Right forelimb (tissue), 1 donor: Measurements from ENCODE around the gene RAD51B.
A peak's percentile ranks its signal among the peaks of the same experiment; 100 is the strongest.
"Not testable (repeated sequence)": the region's sequence is repeated elsewhere in the genome, so short reads cannot be mapped to it uniquely, and the experiment has no call there.

Source experiments
- DNase-seq: peaks from one replicate; pipeline ENCODE4 v3.0.0-alpha.2; 2018

The RAD51B gene

DNA sequence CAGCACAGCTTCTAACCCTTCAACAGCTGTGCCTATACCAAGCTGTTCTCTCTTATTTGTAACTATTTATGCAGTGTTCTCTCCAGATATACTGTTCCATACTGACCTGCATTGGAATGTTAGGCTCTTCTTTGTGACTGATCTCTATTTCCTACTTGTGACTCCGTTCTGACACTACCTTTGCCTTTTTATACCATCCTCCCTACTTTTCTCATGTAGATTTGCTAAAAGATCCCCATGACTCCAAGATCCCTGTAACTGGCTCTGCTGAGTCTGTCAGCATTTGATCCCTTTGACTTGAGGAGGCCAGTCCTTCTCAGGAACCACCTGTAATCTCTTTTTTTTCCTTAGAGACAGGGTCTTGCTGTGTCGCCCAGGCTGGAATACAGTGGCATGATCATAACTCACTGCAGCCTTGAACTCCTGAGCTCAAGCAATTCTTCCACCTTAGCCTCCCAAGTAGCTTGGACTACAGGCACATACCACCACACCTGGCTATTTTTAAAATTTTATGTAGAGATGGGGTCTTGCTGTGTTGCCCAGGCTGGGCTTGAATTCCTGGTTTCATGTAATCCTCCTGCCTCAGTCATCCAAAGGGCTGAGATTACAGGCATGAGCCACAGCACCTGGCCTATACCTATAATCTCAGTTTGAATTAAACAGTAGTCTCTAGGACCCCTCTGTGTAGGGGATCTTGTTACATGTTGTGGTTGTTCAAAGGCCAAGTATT, 605.0 kb downstream of the RAD51B start:
- DNase-seq = no peak

DNA sequence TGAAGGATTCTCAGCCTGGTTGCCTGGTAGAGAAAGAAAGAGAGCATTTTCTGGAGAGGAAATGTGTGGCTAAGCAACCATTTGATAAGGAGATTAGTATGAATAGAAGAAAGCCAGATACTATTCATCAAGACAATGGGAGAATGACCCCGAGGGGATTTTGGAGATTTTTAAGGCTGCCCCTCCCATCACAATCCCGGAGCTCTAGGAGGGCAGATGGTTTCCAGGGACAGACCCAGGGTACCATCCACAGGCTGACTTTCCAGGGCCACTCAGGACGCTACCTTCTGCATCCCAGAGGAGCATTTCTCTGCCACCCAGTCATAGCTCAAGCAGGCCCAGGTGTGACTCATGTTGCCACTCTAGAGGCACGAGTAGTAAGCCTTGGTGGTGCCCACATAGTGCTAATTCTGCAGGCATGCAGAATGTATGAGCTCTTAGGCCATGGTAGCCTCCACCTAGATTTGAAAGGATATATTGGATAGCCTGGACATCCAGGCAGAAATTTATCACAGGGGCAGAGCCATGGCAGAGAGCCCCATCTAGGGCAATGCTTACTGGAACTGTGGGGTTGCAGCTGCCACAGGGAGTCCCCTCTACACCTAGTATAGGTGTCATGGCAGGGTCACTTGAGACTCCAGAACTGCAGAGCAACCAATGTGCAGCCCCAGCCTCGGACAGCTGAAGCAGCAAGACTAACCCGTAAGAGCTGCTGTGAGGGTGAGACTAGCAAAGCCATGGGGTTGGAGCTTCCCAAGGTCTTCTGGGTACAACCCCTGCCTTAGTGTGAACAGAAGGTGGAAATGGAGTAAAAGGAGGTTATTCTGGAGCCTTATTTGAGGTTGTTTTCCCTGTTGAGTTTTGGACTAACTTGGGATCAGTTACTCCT, 607.3 kb downstream of the RAD51B start:
- no peak for DNase-seq

DNA sequence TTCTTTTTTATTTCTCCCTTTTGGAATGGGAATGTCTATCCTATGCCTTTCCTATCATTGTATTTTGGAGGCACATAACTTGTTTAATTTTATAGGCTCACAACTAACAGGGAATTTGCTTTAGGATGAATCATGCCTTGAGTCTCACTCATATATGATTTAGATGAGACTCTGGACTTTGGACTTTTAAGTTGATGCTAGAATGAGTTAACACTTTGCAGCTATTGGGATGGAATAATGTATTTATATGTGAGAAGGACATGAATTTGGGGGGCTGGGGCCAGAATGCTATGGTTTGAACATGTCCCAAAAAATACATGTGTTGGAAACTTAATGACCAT, 607.9 kb downstream of the RAD51B start:
- no peak for DNase-seq

DNA sequence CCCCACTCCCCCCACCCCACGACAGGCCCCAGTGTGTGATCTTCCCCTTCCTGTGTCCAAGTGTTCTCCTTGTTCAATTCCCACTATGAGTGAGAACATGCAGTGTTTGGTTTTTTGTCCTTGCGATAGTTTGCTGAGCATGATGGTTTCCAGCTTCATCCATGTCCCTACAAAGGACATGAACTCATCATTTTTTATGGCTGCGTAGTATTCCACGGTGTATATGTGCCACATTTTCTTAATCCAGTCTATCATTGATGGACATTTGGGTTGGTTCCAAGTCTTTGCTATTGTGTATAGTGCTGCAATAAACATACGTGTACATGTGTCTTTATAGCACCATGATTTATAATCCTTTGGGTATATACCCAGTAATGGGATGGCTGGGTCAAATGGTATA, 609.3 kb downstream of the RAD51B start:
- not testable (repeated sequence) for DNase-seq

DNA sequence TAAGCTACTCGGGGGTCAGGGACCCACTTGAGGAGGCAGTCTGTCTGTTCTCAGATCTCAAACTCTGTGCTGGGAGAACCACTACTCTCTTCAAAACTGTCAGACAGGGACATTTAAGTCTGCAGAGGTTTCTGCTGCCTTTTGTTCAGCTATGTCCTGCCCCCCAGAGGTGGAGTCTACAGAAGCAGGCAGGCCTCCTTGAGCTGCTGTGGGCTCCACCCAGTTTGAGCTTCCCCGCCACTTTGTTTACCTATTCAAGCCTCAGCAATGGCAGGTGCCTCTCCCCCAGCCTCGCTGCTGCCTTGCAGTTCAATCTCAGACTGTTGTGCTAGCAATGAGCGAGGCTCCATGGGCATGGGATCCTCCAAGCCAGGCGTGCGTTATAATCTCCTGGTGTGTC, 614.6 kb downstream of the RAD51B start:
- DNase-seq = not testable (repeated sequence)

DNA sequence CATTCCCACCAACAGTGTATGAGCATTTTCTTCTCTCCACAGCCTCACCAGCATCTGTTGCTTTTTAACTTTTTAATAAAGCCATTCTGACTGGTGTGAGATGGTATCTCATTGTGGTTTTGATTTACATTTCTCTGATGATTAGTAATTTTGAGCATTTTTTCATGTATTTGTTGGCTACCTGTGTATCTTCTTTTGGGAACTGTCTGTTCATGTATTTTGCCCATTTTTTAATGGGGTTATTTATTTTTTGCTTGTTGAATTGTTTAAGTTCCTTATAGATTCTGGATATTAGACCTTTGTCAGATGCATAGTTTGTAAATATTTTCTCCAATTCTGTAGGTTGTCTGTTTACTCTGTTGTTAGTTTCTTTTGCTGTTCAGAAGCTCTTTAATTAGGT, 616.1 kb downstream of the RAD51B start:
- not testable (repeated sequence) for DNase-seq

DNA sequence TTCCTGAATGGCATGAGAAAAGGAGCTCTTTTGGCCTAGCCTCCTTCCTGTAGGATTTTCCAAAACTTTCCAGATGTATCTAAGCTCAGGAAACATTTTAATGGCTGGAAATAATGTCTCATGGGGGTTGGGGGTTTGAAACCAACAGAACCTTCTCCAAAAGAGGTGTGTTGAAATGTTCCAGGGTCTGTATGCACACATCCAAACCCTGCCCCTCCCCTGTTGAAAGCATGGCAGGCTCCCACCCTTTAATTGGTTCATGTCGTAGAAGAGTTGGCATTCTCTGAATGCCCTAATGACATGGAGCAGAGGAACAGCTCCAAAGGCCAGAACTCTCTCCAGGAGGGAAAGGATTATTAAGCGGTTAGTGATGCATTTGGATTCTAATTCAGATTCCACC, 620.1 kb downstream of the RAD51B start:
- DNase-seq = peak; percentile 50

DNA sequence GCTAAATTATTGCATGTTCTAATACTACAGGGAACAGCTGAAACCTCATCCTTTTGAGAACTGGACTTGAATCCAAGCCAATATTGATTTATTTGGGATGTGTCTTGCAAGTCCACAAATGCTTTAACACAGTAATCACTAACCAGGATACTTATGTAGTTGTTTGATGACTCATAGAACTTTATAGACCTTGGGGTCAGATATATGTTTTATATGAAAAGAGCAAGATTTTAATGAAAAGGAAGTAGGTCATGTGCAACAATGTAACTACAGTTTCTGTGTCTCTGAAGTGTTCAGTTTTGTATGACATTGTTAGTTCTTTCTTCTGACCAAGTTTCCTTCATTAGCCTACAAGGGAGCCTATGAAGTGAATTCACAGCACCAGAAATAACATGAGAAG, 621.2 kb downstream of the RAD51B start:
- no peak for DNase-seq

DNA sequence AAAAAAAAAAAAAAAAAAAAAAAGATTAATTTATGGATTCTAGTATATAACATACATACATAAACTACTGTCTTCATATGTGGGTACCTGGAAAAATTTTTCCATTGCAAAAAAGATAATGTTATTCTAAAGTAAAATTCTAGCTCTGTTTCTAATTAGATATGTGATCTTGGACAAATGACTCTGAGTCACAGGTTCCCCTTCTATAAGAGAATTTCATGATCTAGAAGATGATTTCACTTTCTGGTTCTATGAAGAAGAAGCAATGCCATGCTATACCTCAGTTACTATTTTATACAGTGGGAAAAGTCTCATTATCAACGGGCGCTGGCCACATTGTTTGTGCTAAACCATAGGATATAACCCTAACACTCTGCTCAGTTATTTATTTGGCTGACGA, 622.0 kb downstream of the RAD51B start:
- no peak for DNase-seq

DNA sequence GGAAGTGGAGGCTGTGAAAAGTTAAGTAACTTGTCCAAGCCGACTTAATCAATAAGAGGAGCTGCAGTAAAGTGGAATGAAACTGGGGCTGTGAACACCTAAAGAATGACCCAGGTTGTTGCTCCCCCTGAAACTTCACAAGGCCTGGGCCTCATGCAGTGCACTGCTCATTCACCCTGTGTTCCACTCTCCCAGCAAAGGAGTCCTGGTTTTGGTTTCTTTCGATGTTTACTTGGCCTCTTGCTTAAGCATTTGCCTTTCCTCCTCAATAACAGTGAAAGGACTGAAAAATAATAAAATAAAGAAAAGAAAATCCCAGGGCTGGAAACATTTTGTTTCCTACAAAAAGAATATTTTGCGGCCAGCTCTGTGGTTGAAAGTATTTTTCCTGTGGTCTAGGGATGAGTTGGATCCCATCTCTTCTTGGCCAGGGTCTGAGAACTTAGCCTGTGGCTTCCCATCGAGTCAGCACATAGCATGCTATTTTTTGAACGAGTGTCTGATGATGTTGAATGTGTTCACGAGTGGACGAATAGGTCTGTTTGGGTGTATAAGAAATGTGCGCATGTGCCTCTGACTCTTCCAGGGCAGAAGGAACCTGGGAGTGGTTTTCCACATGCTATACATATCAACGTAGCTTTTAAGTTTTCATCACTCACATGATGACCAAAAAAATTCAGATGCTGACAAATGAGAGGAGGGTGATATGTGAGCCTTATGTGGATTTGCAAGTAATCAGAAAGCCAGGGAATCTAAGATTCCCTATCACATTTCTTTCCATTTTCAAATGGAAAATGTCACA, 623.5 kb downstream of the RAD51B start:
- DNase-seq = no peak

DNA sequence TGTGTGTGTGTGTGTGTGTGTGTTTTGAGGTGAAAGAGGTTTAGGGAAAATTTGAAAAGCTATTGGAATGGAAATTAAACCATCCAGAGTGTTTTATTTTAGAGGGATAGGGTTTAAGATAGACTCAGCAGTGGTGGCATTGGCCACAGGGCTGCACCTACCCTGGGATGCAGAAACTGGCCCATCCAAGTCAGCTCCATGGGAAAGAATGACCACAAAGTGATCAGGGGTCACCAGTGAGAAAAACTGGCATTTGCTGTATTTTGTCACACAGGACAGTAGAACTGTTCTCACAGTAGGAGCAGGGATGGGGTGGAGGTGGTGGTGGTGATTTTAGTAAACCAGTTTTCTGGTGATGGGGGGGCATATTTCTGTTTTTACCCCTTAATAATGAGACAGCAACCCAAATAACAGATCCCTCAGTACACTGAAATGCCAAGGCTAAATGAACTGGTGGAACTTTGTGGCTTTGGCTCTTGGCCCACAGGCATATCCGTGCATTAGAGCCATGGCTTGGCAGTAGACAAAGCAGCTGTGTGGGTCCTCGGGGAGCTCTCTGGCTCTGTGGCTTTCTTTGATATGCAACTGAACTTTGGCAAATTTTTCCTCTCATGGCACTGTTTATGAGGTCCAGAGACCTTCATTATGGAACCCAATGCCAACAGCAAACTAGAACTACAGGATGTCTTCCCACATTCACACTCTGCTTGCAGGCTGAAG, 625.0 kb downstream of the RAD51B start:
- peak; percentile 78 for DNase-seq

DNA sequence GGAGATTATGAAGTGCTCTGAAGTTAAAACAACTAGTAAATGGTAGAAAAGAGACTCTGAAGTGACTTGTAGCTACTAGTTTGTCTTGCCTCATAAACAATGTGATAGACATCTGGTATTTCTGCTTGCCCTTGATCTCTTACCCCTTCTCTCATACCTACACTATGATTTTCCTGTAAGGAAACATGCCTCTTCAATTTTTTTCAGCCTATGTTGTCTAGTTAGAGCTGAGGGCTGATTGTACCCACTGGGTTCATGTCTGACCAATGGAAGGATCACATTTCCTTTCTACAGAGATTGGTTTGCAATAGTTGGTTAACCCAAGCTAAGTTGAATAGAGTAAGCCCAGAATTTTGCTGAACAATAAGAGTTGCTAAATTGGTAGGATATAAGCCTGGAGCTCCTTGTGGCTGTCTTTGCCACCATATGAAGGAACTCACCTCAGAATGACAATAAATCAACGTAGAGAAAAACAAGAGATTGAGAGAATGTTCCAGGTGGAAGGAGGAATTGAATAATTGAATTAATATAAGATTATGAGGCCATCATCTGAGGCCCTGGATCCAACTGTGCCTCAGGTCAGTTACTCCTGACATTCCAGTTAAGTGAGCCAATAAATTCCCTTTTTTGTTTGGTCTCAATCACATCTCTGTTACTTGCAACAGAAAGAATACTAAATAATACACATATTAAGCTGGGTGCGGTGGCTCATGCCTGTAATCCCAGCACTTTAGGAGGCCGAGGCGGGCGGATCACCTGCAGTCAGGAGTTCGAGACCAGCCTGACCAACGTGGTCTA, 626.9 kb downstream of the RAD51B start:
- DNase-seq = no peak

DNA sequence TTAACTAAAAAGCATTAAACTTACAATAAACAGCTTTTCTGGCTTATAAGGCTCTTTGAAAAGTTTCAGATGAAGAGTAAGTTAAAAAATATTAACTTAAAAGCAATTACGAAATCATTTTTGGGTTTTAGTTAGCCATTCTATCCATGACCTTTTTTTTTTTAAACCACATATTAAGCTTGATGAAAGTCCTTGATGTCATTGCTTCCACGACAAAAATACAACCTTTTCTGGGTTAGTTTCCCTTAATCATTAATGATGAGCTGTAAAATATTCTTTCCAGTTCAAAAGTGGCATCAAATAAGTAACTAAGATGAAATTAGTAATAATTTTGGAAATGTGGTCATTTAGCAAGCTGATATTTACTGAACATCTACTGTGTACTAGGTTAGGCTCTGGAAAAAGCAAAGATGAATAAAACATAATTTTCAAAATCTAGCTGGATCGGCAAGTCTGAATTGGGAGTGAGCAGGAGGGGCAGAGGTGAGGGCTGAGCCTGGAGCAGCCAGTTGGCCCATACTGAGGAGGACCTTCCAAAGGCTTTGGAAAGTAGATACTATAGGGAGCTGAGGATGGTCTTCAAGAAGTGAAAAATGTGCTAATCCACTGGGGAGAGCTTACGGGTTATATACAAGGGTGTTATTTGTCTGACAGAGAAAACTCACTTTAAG, 628.1 kb downstream of the RAD51B start:
- DNase-seq = no peak

DNA sequence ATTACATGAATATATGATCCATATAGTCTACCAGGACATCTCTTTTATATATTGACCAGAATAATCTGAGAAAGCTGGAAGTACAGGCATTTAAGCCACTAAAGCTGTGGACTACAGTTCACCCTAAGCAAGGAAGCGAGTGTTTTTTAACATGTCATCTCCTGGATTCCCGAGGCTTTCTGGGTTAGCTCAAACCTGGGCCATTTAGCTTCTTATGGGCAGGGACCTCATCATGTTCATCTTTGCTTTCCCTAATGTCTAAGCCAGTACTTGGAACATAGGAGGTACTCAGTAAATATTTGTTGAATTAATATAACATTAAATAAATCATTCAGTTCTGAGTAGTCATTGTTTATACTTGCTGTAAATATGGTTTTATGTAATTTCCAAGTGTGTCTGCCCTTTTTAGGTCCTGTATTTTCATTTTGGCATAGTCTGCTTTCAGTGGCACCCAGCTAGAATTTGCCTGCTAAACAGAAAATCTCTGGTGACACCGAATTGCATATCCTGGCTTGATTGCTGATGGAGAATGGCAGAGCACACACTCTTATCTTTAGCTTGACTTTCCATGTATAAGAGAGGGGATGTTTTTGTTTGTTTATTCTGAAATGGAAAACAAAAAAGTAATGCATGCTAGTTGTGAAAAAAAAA, 628.8 kb downstream of the RAD51B start:
- no peak for DNase-seq

DNA sequence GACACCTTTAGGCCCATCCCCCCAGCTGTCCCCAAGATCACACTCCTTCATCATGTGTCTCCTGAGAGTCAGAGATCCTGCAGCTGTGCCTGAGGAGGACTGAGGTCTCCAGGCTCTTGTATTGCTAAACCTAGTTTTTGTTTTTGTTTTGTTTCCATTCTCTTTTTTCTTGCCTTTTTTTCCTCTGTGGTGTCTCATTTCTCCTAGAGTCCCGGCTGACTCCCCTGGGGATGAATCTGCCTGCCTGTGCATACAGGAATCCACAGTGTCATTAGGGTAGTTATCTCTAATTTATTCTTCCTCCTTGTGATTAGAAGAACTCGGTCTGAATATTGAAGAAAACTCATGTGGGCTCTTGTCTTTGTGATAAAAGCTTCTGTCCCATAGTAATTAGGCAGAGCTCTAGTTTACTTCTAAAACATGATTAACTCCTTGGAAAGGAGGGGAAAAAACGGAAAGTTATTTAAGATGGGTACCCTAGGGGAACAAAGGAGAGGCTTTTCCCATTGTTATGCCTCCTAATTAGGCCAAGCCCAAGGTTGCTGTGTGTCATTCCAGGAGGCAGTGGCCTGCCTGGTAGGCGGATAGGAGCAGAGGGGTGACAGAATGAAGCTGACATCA, 630.1 kb downstream of the RAD51B start:
- DNase-seq = no peak

DNA sequence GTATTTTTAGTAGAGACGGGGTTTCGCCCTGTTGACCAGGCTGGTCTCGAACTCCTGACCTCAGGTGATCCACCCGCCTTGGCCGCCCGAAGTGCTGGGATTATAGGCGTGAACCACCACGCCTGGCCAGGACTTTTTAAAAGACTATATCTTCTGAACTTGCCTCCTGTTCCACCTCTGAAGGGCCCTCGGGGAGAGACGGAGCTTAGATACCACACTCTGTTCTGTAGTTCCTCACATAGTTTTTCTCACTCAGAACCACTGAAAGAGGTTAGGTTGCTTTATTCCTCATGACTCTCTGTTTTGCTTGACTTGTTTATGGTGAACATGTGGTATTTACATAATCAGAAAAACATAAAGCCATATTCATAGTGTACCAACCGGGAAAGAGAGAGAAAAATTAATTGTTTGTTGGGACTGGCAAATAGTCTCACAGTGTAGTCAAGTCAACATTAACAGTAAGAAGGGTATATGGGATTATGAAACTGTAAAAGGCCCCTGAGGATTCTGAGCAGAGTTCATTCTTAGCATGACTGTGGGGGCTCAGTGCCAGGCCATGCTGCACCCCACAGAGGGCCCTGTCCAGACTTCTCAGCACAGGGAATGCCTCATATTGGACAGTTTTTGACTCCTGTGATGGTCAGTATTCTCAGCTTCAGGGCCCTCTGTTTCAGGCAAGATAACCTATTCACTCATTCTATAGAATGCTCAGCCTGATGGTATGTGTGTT, 631.0 kb downstream of the RAD51B start:
- DNase-seq = no peak

DNA sequence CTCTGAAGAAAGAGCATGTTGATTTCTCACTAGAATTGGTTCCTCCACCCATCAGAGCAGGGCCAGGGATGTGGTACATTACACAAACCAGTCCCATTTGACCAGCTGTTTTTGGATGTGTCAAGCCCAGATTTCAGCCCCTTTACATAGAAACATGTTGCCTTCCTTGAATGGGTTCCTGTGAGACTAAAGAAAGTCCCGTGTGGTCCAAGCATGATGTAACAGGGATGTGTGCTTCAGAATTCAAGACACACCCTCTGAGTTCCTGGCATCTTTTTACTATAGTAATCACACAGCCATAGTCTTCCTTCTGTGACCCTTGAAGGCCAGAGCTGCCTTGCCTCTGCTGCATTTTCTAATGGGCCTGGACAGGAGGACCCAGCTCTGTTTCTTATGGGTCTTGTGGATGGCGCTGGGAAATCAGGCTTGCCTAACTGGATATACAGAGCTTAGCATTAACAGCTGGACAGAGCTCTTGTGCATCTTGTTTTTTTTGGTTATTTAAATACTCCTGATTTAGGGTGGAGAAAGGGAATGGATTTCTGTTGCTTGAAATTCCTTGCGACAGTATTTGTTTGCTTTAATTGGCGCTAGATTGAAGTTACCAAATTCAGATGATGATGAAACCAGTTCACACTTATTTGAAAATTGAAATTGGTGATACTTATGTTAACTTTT, 632.3 kb downstream of the RAD51B start:
- DNase-seq = no peak

DNA sequence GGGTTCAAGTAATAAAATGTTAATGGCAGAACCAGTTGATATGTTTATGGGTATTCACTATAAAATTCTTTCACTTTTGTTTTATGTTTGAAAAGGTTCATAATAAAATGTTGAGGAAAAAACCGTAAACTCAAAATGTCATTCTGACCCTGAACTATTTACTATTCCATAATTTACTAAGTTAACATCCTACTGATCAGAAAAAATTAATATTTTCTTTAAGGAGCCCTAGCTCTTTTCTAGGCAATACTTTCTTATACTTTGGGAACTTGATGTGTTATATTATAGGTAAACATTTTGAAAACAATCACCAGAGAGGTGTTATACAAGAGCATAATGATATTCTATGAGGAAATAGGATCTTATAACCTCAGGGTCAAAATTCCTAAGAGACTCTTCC, 638.7 kb downstream of the RAD51B start:
- DNase-seq = no peak

DNA sequence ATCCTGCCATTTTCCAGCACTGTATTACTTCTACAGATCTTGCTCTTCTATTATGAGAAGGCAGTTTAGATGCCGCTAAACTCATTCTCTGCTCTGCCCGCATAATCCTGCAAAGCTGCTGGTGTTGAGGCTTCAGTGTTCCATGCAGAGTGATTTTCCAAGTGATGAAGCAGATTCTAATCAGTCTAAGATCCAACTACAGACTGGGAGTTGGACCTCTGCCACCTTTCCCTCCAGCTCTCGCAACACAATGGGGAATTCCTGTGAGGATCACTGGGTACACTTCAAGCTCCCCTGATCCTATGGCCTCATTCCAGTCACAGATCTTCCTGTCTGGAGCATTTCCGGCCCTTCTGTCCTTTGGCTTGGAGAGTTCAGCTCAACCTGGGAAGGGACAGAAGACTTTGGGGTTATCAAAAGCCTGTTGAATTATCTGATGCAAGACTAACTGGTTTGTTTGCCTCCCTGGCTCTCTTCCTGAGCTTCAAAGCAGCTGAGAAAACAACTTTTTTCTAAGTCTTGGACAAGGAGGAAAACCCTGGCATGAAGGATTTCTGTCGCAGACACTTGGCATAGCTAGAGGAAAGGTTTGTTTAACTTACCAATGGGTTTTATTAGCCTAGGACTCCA, 639.4 kb downstream of the RAD51B start:
- no peak for DNase-seq
